ENCODE results near the gene MED25. TPM values are rescaled to one million over a fixed set of nuclear protein-coding genes. Genes with fewer than 3 reads are reported as not detected.

The MED25 gene
- polyA plus RNA-seq, 1 donor = 33.0 TPM

DNA sequence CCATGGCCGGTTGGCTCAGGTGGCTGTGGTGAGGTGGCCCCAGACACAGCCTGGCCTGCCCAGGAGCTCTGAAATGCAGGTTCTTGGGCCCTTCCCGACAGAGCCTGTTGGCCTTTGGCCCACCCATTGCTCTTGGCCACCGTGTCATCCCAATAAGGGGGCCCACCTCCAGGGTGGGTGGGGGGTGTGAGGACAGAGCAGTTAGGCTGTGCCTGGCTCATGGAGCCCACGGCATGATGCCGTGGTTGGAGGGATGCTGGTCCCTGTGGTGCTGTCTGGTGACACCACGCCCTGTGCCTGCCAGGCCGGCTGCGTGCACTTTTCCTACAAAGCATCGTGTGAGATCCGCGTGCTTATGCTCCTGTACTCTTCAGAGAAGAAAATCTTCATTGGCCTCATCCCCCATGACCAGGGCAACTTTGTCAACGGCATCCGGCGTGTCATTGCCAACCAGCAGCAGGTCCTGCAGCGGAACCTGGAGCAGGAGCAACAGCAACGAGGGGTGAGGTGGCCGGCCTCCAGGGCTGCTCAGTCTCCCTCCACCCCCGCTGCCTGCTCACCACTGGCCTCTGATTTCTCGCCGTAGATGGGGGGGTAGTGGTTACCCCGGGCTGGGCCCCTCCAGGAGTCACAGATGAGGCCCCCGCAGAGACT, 41.7 kb downstream of the MED25 start:
- no peak for DNase-seq

DNA sequence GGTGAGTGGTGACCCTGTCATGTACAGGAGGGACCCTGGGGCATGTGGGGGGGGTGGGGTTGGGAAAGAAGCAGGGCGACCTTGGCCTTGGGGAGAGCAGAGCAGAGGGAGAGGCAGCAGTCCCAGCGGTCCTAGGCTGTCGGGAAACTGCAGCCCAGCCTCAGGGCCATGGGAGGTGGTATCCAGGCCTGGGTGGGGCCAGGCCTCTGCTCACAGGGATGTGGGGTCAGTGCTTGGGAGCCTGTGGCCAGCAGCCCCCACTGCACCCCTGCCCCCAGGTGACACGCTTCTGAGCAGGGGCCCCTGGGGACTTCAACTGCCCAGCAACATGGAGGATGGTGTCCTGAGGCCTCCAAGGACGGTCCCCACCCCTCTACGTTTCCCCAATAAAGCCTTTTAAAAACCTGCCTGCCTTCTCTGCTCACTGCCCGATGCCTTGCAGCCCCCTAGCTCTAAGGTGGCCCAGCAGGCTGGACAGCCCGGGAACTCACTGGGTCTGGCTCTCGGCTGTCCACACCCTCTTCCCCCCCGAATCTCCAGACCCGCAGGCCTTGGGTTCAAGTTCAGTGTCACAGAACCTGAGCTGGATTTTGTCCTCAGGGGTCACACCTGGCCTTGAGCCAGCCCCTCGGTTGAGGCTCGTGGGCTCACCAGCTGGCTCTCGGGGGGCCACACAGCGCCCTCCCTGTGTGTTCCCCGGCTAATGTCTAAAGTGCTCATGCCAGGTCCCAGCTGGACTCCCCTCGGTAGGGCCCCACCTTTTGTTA, 42.4 kb downstream of the MED25 start:
- DNase-seq = no peak

DNA sequence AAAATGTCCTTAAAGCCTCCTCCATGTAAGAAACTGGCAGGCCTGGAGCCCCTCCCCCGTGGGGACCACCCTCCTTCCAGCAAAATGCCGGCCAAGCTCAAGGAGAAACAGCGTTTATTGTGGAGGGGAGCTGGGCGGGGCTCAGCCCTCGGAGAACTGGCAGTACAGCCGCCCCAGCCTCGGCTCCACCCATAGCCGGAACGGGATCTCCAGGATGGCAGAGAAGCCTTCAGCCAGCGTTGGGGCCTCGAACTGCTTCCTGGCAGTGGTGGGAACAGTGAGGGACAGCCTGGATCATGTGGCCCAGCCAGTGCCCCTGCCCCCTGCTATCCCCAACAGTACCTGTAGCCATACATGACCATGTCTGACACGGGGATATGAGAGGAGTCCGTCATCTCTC, 43.0 kb downstream of the MED25 start:
- DNase-seq = no peak

DNA sequence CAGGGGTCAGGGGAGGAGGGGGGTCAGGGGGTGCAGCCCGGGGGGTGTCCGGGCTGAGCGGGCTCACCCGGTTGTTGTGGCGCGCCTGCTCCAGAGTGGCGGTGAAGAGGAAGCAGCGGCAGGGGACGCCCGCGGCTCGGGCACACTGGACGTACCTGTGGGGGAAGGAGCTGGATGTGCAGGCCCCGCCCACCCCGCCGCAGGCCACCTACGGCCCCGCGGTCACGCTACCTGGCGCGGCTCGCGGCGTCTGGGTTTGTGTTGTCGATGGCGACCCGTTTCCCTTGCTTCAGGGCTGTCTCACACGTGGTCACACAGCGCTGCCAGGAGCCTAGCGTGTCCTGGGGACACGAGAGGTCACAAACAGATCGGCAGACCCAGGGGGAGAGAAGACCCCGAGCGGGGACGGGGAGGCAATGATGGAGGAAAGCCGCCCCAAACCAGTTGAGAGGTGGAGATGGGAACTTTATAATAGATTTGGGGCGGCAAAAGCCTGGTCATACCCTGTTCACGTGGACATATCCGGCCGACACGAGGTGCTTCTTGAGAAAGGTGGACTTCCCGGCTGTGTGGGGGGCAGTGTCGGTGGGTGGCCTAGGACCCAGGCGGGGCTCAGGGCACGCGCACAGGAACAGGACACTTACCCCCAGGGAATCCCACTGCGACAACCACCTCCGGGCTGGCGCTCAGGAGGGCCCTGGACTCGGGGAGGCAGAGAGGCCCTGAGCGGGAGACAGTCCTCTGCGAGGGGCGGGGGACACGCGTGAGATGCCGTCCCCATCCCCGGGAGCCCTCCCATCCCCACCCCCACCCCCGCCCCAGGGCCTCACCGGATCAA, 43.7 kb downstream of the MED25 start:
- DNase-seq = no peak

DNA sequence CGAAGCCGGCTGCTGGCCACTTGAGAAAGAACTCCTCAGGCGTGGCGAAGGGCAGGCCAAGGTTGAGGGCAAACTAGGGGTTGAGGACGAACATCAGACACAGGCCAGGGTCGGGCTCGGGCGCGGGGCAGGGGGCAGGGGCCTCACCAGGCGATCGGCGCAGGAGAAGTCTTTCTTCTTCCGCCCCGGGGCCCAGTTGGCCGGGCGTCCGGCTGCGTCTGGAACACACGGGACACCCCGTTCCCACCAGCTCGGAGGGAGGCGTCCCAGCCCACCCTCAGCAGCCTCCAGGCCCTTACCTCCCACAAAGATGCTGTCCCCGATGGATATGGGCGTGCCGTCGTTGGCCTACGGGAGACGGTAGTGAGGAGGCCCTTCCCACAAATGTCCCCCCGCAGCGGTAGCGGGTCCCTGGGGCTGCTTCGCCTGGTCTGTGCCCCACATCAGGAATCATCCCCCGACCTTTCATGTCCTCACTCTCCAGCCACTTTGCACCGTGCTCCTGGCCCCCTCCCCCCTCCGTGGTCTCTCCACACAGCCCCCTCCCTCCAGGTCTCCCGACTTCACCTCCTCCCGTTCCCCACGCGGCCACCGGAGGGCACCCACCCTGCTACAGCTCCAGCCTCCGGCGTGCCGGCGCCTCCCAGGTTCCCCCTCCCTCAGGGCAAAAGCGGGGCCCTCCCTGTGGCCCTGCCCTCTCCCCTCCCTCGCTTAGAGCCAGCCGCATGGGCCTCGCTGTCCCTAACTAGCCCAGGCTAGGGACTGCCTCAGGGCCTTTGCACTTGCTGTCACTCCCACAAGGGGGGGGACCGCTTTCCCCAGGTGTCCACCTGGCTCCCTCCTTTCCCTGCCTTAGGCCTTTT, 44.5 kb downstream of the MED25 start:
- no peak for DNase-seq

DNA sequence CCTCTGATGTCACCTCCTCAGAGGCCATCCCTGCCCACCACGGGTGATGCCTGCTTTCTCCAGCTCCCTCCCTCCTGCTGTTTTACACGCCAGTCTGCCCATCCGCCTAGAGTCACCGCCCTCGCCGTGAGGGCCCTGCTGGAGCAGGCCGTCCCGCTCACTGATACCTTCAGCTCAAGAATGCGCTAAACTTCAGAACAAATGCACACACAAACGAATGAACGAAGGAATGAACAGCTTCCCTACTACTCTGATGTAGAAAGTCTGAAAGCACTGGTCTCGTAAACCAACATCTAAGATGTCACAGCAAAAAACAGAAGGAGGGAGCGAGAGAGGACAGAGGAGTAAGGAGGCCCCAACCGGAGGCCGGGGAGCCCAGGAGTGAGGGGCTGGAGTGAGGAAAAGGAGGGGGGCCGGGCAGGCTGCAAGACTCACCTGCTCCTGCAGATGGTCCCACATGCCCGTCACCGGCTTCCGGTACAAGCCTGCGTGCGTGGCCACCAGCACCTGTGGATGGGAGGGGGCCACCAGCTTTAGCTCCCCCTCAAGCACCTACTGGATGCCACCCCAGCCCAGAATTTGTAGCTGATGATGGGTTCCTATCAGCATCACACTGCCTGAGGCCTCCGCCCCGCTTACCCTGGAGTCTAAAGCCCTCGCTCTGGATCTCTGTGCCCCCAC, 45.3 kb downstream of the MED25 start:
- DNase-seq = no peak

DNA sequence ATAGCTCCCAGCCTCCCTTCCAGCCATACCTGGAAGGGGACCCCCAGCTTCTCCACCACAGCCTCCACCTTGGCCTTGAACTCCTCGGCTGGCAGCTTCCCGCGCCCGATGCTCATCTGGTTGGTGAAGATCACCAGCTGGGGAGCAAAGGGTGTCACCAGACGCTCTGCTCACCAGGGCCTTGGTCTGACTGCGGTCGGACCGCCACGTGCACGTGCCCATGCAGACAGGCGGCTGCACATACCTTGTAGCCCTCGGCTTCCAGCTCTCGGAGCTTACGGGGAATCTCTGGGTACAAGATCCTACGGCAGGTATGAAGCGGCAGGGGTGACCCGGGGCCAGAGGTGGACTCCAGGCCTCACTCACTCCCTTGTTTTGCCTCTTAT, 45.8 kb downstream of the MED25 start:
- DNase-seq = no peak

DNA sequence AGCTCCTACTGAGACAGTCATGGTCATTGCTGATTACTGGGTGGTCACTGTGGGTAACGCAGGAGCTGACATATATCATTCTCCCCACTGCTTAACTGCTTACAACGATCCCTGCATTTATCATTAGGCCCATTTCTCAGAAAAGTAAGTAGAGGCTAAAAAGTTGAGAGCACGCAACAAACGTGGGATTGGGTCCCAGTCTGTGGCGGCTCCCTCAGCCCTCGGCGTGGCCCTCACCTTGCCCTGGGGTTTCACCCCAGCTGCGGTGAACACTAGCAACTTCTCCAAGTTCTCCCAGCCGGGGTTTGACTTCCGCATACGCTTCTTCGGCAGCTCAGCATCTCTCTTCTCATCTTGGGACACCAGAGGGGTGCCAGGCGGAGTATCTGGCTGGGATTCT, 46.8 kb downstream of the MED25 start:
- no peak for DNase-seq

DNA sequence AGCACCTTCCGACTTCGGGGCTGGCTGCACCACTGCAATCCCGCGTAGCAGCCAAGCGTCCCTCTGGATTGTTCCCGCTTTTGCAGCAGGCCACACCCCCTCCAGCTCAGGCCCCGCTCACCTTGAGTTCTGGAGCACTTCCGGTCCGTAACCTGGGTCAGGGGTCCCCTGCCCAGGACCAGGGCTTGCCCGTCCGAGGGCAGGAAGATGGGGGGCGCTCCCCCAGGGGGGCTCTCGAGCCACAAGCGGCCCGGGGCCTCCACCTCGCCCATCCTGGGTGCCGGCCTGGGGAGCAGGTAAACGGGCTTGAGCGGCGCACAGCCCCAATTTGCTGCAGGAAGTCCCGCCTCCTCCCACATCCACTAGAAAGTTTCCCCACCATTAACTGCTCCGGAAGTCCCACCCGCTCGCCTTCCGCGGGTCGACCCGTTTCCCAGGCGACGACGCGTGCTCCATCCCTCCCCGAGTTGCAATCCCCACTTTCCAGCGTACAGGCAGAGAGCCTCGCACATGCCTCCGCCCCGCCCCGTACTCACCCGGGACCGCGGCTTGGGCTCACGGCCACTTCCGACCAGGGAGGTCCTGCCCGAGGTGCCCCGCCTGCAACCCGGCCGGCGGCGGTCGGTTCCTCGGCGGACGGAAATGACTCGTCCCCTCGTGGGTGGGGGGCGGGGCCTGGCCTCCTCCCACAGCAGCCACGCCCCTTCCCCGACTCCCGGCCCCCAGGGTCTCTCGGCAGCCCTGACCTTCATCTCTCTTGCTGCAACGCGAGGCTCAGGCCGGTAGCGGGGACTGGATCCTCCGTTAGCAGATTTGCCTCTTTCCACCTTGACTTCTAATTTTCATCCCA, 49.1 kb downstream of the MED25 start, which contains the start of gene PNKP:
TSS of gene PNKP (minus strand) at position 644 of the 850 bp plus-strand sequence. CDS start at position 272, 372 bp downstream.
- DNase-seq = peak; percentile 93

DNA sequence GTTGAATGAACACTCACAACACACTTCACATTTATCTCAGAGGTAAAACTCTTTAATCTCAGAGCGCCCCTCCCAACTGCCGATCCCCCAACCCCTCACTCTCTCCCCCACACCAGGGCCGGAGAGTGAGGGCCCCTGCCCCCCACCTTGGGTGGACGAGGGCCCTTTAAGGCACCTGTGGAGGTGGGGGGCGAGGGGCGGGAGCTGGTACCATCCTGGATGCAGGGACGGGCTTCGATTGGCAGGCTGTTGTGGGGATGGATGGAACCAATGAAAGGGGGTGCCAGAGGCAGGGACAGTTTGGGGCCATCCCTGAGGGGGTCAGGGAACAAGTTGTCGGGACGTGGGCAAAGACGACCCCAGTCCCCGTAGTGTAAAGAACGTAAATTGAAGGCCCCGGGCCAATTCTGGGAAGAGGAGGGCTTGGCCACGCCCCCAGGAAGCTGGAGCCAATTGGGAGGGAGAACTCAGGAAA, 51.0 kb downstream of the MED25 start:
- no peak for DNase-seq

DNA sequence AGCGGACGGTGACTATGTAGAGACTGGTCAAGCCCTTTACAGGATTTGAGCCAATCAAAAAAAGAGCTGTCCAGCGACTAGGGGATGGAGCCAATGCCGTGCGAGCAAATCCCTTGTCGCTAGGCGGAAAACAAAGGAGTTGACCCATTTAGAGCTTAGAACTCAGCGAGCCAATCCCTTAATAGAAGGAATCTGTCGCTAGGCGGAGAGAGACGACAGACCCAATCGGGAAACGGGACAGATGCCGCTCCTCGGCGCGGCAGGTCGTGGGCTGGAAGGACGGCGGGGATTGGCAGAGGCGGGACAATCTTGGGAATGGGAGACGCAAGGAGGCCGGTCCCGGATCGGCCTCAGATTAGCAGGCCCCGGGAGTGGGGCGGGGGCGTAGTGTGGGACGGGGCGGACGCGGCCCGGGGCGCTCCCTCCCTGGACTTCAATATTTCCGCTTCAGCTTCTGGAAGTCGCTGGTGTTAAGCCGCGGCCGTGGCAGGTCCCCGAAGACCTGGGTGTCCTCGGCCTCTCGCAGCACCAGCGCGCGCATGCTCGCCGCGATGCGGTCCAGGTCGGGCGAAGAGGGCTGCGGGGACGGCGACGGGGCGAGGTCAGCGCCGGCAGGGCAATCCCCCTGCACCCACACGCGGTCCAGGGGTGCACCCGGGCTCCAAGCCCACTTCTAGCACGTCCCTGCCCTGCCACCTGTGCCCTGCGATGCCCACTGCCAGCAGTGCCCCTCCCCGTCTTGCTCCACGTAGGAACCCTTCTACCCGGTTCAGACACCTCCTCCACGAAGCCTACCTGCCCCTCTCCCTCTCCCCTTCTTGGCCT, 51.6 kb downstream of the MED25 start:
- peak; percentile 99 for DNase-seq

DNA sequence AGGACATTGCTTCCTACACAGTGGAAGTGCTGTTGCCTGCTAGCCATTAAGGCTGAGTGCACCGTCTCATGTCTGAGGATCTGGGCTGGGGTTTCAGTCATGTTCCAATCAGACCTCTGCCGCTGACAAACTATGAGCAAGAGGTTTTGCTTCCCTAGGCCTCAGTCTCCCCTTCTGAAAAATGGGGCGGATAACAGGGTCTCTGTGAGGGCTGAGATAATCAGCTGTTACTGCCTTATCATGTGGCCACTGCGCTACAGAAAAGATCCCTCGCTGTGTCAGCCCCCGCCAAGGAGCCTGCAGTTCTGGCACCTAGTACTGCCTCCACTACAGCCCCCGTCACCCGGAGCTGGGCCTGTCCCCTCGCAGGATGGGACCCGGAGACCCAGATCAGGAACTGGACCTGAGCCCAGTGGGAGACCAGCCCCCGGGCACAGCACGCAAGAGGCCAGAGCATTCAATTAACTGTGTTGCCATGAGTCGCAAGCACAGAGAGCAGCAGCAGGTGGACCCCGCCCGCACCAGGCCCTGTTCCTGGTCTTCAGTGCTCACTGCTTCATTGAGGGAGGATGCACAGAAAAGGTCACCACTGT, 52.3 kb downstream of the MED25 start:
- DNase-seq = no peak

DNA sequence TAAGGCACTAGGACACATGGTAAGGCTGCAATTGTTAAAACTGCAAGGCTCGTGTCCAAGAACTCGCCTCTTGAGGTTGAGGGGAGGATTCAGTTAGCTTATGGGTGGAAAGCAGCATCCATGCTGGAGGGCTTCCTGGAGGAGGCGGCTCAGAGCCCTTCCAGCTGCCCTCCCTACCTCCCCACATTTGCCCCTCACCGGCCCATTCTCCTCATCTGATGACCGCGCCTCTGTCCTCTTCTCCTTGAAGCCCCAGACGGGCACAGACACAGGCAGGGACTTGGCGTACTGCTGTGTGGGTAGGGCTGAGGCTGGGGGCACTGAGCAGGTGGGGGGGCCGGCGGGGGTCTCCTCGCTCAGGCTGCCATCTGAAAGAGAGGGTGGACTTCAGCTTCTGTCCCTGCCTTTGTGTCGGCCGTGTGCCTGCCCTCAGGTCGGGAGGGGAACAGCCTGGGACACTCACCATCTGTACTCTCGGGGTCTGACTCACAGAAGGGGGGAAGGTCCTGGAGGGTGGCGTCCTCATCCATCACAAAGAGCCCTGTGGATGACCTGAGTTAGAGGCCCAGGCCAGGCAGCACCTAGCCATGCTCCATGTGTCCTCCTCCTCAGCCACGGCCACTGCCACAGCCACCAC, 53.4 kb downstream of the MED25 start:
- no peak for DNase-seq

DNA sequence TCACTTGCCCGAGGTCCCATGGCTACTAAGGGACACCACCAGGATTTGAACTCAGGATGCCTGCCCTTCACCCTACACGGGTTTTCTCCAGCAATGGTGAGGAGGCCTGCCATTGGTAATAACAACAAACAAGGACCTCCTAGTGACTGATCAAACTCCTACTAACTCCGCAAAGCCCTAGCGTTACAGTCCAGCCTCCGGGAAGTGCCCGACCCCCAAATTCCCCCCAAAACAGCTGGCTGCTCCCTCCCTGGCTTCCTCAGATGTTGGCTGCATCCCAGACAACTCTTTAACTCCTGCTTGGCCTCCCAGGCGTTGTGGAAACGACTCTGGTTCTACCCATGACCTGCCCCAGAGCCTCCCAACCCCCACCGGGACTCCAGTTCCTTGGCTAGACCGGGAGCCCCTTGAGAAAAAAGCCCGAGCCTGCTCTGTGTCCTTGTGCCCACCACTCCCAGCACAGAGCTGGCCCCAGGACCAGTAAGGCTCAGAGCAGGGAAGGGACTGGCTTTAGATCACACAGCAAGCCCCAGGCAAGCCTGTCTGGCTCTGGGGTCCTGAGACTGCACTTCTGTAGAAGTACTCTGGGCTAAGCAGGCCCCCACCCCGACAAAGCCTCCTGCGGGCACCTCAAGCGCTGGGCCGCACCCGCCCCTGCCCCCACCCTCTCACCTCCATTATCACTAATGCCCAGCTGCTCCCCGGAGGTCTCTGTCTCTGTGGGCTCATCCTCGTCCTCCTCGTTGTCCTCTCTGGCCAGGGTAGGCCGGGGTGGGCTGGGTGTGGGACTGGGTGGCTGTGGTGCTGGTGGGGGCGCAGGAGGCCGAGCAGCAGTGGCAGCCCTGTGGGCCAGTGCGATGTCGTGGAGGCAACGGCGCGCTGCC, 54.4 kb downstream of the MED25 start:
- no peak for DNase-seq

DNA sequence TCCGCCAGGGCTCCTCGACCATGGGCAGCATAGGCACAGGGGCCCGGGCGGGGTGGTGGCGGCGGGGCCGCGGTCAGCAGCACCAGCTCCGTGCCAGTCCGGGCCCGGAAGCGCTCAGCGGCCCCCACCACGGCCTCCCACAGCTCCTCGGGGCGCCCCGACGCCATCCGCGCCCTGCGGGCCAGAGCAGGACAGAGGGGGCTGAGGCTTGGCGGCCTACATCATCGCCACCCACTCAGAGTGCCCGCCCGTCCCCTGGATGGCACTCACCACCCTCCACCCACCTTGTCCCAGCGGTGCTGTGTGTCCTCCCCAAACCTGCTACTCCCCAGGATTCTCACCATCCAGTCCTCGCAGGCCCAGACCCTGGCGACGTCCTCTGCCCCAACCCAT, 55.0 kb downstream of the MED25 start:
- DNase-seq = no peak

DNA sequence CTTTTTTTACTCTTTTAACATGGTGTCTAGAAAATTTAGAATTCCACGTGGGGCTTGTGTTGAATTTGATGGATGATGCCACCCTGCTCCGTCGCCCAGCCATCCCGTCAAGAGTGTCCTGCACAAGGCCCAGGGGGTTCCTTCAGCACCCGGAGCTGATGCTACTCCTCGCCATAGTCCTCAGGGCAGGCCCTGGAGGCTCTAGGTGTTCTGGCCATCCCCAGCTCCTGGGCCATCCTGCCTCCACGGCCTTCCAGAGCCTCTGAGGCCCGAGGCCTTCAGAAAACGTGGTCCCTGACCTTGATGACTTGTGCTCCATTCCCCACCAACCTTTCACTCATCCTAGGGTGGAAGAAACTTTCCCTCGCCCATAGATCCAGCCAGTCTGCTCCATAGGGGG, 55.7 kb downstream of the MED25 start:
- DNase-seq = no peak

DNA sequence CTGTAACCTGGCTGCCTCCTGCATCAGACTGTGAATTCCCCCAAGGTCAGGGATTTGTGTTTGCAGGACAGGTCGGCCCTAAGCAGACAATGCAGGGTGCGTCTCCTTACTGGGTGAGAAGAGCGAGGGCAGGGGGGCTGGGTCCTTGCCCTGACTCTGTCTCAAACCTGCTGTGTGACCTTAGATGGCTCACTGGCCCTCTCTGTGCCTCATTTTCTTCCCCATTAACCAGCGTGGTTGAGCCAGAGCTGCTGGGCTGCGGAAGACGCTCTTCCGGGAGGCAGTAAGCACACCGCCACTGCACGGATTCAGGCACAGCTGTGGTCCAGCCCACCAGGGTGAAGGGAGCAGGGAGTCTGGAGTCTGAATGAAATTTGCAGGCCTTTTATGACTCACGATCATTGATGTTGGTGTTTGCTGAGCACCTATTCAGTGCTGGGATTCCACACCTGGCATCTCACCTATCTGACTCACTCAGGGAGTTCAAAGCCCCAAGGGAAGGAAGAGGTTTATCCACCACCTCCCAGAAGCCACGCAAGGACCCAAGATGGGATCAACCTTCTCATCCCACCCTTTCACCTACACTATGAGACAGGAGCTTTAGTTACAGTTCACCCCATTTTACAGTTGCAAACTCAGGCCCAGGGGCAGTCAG, 56.5 kb downstream of the MED25 start:
- no peak for DNase-seq

Measured in hindlimb muscle (tissue), 1 donor.